DMS153 treated with DMSO at 0.1 percent for 48 hours (cell line): ENCODE measurements around the gene LBHD1.
A peak's percentile ranks its signal among the peaks of the same experiment; 100 is the strongest.
"Not testable (repeated sequence)": the region's sequence is repeated elsewhere in the genome, so short reads cannot be mapped to it uniquely, and the experiment has no call there.

Experiments
- DNase-seq: peaks from one replicate; lab custom pipeline; 2025; ENCODE audit not compliant: unreplicated experiment; lab: John Stamatoyannopoulos, UW

Gene LBHD1

DNA sequence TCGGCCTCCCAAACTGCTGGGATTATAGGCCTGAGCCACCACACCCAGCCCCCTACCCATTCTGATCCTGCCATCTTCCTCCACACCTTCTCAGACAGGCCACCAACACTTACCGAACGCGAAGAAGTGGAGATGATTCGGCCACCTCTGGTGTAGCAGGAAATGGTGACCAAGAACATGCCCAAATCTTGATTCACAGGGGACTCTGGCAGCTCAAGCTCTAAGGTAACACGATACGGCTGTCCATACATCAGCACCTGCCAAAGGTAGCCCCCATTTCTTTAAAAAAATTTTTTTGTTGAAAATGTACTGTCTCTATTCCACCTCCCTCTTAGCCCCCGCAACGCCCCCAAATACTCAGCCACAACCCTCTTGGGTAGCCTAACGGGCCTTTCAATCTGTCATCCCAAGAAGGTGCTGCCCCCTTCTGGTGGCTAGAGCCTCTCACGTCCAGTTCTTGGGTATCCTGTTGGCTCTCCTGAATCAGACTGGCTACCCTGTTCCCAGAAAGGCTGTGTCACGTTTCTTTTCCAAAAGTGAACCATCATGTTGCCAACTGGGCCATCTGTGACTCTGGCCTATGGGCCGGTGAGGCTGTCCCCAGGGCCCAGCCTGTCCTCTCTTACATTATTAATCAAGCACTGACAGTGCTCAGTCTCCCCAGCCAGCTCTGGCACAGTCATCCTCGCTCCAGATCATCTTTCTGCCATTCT is 22.5 kb upstream of the LBHD1 start:
- DNase-seq: peak; percentile 44

DNA sequence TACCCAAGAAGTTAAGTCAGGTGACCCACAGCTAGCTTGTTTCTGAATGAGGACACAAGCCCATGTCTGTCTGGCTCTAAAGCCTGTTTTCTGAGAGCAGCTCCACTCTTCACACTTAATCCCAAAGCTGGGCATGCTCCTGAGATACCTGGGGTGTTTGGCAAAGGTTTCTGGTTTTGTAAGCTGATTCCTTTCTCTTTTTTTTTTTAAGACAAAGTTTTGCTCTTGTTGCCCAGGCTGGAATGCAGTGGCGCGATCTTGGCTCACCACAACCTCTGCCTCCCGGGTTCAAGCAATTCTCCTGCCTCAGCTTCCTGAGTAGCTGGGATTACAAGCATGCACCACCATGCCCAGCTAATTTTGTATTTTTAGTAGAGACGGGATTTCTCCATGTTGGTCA is 21.6 kb upstream of the LBHD1 start:
- DNase-seq: not testable (repeated sequence)

DNA sequence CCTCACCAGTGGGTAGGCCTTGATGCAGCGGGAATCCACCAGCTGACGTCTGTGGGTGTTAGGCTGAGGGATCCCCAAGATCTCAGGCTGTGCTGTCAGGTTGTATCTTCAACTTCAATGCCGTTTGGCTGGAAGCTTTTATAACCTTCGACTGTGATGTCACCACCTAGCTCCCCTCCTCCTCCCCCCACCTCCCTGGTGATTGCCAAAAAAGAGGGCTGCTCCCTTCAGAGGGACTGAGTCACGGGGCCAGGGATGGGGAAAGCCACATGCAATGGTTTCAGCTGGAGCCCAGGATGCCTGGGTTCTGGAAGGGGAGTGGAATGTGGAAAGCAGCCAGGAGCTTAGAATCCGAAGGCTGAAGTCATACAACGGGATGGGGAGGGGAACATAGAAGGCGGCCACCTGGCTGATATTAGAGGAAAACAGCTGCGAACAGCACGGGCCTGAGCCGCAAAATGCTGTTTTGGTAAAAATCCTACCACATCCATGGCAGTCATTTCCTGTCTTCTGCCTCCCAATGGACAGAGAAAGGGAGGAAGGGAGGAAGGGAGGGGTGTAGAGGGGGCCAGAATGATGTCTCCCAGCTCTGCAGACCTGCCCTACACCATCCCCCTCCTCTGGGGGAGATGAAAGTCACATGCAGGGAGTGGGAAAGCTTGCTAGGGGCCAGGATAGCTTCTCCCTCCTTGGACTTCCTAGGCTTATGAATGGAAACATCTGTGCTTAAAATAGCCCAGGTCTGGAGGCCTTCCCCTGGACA is 17.5 kb upstream of the LBHD1 start, which contains the start of gene LRRN4CL:
Gene LRRN4CL (minus strand): TSS at position 110 of the 763 bp plus-strand sequence. CDS start 1,022 bp downstream, outside the sequence.
- DNase-seq: no peak

DNA sequence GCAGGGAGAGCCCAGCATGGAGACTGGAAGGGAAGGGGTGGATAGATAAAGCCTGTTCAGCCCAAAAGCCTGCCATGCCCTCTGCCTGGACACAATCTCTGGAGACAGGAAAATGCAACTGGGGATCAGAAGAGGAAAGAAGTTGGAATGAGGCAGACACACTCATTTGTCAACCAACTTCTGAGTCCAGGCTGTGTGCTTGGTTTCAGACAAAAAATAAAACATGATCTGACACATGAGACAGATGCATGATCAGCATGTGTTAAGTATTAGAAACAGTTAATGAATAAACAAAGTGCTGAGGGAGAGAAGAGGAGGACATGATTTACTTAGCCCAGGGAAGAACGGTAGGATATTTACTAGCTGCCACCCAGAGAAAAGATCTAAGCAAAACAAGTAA is 16.4 kb upstream of the LBHD1 start:
- no peak for DNase-seq

DNA sequence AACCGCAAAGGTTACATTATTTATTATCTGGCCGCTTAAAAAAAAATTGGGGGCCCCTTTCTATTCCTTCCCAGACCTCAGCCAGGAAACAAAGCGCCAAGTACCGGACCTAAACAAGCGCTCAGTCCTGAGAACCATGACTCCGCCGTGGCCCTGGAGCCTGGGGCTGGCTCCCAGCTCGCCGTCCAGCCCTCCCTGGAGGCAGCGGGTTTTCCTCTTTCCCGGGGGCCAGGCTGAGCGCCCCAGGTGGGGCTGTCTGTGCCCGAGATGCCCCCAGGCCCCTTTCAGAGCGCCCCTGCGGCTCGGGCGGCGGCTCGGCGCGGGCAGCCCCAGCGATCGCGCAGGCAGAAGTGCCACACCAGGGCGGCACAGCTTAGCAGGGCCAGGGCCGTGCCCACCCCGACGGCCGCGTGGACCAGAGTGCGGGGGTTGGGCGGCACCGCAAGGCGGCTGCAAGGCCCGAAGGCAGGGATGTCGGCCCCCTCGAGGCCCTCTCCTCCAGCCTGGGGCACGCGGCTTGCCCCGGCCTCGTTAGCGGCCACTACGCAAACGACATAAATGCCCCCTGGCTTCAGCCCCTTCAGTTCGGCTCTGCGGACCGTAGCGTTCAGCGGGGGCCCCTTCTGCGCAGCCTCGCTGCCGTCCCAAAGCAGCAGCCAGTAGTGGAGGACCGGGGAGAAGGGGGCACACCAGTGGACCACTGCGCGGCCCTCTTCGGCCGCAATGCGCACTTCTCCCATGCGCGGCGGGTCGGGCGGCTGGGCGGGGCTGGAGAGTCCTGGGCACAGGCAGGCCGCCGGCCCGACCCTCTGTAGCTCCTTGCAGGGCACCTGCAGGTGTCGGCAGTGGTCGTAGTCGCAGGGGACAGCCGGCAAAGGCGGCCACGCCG is 15.7 kb upstream of the LBHD1 start:
- DNase-seq: no peak

DNA sequence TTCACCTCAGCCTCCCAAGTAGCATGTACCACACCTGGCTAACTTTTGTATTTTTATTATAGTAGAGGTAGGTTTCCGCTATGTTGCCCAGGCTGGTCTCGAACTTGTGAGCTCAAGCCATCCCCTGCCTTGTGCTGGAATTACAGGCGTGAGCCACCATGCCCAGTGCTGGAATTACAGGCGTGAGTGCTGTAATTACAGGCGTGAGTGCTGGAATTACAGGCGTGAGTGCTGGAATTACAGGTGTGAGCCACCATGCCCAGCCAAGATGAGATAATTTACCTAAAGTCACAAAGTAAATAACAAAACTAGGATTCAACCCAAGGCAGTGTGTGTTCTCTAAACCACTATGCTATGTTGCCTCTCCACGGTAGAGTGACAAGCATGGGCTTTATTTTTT is 10.5 kb upstream of the LBHD1 start:
- DNase-seq: no peak

DNA sequence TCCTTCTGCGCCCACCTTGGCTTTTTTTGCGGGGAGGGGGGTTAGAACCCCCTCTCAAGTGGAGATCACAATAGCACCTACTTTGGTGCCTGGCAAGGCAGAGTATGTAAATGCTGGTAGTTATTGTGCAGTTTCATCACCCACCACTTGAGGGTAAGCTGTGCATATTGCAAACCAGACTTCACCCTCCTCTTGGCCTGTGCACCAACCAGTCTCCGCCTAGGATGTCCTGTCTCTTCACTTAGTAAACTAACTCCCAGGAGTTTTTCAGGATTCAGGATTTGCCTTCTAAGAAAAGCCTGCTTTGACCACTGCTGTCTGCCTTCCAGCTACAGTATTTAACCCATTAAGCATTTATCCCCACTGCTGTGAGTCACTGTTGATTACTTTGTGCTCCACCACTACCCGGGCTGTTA is 8.8 kb upstream of the LBHD1 start:
- peak; percentile 68 for DNase-seq

DNA sequence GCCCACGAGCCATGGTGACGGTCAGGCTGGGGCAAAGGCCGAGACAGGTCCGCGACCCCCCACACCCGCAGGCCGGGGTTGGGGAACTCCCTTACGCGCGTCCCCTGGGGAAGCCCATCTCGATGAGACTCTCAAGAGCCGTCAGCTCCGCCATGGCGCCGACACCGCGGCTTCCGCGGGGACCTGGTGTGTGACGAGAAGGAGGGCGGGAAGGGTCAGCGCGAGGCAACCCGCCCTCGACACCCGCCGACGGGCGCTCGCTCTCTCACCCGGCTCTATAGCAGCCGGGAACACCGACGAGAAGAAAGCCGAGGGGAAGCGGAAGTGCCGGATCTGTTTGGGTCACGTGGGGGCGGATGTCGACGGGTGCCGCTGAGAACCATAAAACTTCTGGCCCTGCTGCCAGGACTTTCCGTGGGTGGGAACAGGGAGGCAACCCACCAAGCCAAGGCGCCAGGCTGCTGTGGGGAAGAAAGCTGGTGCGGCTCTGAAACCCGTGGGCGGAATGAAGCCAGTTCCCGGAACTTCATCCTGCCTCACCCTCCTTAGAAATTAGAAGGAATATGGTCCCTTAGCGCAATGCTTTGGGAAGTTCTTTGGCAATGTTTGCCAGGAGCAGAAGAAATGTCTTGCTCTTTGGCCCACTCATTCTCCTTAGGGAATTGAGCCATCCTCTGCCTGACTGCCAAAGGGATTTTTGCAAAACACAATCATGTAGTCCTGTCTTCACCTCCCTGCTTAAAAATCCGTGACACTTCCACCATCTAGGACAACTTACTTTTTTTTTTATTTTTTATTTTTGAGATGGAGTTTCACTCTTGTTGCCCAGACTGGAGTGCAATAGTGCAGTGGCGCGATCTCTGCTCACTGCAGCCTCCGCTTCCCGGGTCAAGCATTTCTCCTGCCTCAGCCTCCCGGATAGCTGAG is 7.0 kb upstream of the LBHD1 start, which contains the start of gene UBXN1:
Gene UBXN1 (minus strand): TSS at position 304 of the 927 bp plus-strand sequence. CDS start 150 bp downstream, at position 154.
- peak; percentile 68 for DNase-seq

DNA sequence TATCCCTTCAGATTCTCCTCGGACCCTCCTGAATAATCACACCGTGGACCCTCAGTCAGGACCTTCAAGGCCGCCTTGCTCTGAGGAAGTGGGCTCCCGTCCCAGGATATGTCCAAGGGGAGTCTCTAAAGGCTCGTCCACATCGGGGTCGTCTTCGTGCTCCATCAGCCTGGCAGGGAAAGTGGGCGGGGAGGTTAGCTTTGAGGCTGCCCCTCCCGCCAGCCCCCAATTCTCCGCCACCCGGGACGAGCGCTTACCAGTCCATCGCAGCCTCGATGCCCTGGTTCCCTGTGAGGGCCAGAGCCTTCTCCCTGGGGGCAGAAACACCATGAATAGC is 6.3 kb upstream of the LBHD1 start:
- DNase-seq: no peak

DNA sequence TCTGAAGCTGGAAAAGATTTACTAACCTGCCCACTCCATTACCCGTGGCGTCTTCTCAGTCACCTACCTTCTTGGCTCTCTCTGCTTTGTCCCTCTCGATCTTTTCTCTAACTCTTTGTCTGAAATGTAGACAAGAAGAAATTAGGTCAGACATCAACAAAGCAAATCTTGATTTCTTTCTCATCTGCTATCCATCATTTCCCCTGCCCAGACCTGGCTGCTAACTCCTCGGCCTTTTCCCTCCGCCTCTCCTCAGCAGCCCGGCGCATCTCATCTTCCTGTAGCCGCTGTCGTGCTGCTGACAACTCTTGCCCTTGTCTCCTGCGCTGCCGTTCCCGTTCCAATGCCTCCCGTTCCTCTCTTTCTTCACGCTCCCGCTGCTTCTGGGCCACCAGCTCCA is 5.6 kb upstream of the LBHD1 start:
- DNase-seq: no peak

DNA sequence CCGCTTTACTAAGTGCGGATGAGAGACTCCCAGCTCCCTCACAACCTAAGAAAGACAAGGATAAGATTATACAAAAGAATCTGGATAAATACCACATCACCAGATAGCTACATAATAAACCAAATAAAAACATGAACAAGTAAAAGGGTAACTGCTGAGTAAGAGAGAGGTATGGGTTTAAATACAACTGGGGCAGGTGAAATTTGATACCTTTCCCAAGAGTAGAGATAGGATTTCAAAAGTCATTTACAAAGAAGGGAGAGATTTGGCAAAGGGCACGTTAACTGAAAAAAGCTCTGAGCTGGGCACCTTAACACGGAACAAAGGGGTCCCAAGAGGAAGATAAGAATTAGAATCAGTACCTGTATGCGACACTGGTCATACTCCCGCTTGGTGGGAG is 5.1 kb upstream of the LBHD1 start:
- no peak for DNase-seq

DNA sequence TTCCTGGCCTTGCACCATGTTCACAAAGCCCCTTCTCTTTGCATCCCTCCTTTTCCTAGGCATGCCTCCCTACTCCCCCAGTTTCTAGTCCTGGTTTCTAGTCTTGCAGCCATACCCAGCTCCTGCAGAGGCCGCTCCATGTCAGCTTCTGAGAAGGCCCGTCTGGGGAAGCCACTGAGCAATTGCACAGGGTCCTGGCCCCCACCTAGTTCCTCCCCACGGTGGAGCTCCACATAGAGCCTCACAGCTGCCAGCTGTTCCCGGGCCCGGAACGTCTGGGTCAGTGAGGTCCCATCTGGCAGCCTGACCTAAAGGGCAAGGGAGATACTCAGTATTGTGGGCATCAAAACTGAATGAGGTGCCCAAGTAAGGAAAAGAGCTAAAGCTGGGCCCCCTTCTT is 4.6 kb upstream of the LBHD1 start:
- no peak for DNase-seq

DNA sequence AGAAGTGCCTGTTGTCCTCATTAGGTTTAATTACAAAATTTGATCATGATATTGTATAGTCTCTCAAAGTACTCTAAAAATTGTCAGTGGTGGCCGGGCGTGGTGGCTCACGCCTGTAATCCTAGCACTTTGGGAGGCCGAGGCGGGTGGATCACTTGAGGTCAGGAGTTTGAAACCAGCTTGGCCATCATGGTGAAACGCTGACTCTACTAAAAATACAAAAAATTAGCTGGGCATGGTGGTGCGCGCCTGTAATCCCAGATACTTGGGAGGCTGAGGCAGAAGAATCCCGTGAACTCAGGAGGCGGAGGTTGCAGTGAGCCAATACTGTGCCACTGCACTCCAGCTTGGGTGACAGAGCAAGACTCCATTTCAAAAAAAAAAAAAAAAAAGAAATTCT is 3.3 kb upstream of the LBHD1 start:
- not testable (repeated sequence) for DNase-seq

DNA sequence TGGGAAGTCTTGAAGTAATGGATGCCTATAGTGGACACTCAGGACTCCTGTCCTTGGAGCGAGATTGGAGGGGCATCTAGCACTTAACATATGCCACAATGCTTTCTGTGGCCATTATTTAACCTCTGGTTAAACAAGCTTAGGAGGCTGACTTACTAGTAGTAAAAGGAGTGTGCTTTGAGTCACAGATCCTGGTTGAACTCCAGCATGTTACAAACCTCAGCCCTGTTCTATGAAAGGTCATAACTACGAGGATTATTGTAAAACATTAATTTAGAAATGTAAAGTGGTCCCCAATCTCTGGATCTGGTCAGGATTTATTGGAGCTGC is 1.1 kb upstream of the LBHD1 start:
- DNase-seq: no peak

DNA sequence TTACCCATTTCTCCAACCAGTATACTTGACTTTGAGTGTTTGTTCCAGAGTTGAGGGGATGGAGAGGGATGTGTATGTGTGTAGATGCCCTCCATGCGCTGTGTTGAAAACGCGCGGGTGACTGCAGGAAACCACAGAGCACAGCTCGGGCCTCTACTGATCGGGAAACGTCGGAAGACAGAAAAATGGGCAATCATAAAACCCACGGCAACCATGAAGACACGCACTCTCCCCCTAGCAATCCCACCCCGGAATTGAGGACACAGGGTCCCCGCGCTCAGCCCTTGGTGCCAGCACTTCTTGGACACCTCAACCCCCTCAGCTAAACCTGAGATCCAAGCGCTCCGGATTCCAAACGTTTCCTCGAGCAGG is 845 bp downstream of the LBHD1 start:
- no peak for DNase-seq

DNA sequence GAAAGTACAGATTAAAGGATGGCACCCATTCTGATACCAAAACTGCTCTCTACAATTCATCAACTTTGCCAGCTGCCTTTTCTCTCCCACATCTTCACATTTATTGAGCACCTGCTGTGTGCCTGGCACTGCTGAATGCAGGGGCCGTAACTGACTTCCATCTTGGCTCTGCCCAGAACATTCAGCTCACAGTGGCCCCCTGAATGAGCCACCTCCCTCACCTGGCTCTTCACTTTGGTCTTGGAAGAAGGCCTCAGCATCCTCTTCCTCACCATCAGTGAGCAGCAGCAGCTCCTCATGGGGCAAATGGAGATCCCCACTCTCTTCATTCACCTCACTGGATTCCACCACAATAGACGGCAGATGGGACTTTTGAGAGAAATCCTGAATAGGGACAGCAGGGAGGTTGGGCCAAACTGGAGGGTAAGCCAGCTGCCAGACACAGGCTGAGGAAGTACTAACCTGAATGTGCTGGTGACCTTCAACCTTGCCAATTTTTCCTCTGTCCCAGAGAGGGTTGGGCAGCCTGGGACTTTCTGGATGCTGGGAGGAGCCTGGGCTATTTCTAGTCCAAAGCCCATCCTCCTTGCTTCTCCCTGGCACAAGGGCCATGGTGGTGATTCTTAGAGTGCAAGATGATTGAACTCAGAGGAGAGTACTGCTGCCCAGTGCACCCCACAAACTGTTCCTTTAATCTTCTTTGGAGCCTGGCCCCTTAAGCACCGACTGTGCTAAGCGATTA is 2.5 kb downstream of the LBHD1 start:
- no peak for DNase-seq

DNA sequence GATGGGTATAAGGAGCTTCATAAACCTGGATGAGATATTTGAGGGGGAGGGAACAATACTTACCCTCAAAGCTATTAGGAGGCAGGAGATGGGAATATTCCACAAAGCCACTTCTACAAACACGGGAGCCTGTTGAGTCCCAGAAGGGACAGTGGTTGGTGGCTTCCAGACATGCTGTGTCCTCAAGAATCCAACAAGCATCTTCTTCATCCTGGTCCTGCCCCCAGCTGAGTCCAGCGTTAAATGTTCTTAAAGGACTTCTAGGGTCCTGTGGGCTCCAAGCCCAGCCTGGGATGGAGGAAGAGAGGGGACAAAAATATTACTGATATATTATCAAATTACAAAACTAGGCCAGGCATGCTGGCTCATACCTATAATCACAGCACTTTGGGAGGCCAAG is 4.6 kb downstream of the LBHD1 start:
- no peak for DNase-seq

DNA sequence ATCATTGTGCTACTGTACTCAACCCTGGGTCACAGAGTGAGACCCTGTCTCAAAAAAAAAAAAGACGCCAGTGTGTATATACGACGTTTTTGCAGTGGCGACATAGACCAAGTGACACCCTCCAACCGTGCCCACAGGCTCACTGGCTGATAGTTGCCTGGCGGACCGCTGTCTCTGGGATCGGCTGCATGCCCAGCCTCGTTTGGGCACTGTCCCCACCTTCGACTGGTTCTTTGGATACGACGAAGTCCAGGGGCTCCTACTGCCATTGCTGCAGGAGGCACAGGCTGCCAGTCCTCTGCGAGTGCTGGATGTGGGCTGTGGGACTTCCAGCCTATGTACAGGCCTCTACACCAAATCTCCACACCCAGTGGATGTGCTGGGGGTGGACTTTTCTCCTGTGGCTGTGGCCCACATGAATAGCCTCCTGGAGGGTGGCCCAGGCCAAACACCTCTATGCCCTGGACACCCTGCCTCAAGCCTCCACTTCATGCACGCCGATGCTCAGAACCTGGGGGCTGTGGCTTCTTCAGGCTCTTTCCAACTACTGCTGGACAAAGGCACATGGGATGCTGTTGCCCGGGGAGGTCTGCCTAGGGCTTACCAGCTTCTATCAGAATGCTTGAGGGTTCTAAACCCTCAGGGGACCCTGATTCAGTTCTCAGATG is 5.7 kb downstream of the LBHD1 start:
- DNase-seq: no peak

DNA sequence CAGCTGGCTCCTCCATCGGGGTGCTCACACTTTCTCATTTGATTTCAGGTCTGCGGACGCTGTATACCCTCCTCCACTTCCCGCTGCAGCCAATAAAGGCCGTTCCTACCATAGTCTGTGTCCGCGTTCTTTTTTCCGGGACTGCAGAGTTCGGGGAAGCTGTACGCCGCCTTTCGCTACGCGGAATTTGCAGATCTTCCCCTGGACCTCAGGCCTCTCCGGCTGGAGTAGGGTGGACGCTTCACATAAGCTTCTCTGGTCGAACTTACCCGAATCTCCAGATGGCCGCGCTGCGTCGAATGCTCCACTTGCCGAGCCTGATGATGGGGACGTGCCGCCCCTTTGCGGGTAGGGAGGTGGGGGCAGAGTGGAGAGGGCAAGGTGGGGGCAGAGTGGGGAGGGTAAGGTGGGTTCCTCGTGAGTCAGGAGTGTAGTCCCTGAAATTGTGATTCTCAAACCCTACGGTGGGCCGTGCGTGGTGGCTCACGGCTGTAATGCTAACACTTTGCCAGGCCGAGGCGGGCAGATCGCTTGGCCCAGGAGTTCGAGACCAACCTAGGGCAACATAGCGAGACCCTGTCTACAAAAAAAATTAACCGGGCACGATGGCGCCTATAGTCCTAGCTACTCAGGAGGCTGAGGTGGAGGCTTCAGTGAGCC is 6.3 kb downstream of the LBHD1 start:
- no peak for DNase-seq
